IMR-90 (cell line): Measurements from ENCODE around the gene PNMA8A. TPM values are rescaled to one million over a fixed set of nuclear protein-coding genes. Genes with fewer than 3 reads are reported as not detected.
A peak's percentile ranks its signal among the peaks of the same experiment; 100 is the strongest.

Experiments used
- ATAC-seq: fragments of 200-7000 bp; cut with Tn5 transposase; 2 replicates; pipeline ENCODE4 v1.9.1; 2020; ENCODE audit warnings: low read depth, mild to moderate bottlenecking, moderate library complexity
- BruUV-seq: library from RNA; stranded (reverse); fragments of 400-500 nt; replicated peaks from 2 replicates; lab custom pipeline; 2021; lab: Mats Ljungman, UMichigan
- CTCF ChIA-PET: fragments of 300-600 bp; formaldehyde crosslinking; extraction: SDS; loops from one replicate; lab custom pipeline; 2021; ENCODE audit warnings: antibody characterized with exemption; lab: Yijun Ruan, JAX
- POLR2A ChIA-PET: fragments of 300-600 bp; sonication (Branson Sonifier 250); formaldehyde crosslinking; loops from one replicate; lab custom pipeline; 2022; ENCODE audit warnings: antibody characterized with exemption; ENCODE audit not compliant: unreplicated experiment; lab: Charles Lee
- DNase-seq: peaks from one replicate; pipeline ENCODE4 v3.0.0; 2013
- H2AFZ ChIP-seq: replicated peaks from 2 replicates; pipeline ENCODE3; 2013; ENCODE audit warnings: low read length, mild to moderate bottlenecking; ENCODE audit not compliant: poor library complexity
- H2AK5ac ChIP-seq: 2 replicates; pipeline ENCODE4 v1.6.1; 2013; ENCODE audit warnings: low read depth, low read length, inconsistent platforms
- H2AK9ac ChIP-seq: replicated peaks from 2 replicates; pipeline ENCODE3; 2013; ENCODE audit warnings: mild to moderate bottlenecking, low read depth, low read length, moderate library complexity; ENCODE audit not compliant: poor library complexity
- H2BK120ac ChIP-seq: 2 replicates; pipeline ENCODE4 v1.6.1; 2013; ENCODE audit warnings: low read depth, low read length, inconsistent platforms
- H2BK15ac ChIP-seq: 3 replicates; pipeline ENCODE4 v1.6.1; 2013; ENCODE audit warnings: low read depth, low read length, inconsistent platforms
- H2BK20ac ChIP-seq: 2 replicates; pipeline ENCODE4 v1.6.1; 2013; ENCODE audit warnings: low read depth, mild to moderate bottlenecking, inconsistent platforms, low read length, moderate library complexity
- H2BK5ac ChIP-seq: 2 replicates; pipeline ENCODE4 v1.6.1; 2013; ENCODE audit warnings: mild to moderate bottlenecking, low read depth, low read length, inconsistent platforms; ENCODE audit not compliant: poor library complexity, severe bottlenecking
- H3K14ac ChIP-seq: replicated peaks from 2 replicates; pipeline ENCODE4 v1.6.1; 2013; ENCODE audit warnings: low read depth, low read length, inconsistent platforms
- H3K18ac ChIP-seq: 2 replicates; pipeline ENCODE4 v1.6.1; 2013; ENCODE audit warnings: low read depth, low read length, control low read depth
- H3K23ac ChIP-seq: 2 replicates; pipeline ENCODE4 v1.6.1; 2013; ENCODE audit warnings: low read depth, low read length, inconsistent platforms
- H3K27ac ChIP-seq: 2 replicates; pipeline ENCODE4 v1.5.1; 2013; ENCODE audit warnings: mild to moderate bottlenecking, control low read depth, low read length; ENCODE audit not compliant: insufficient read depth
- H3K27me3 ChIP-seq: 2 replicates; pipeline ENCODE4 v1.6.1; 2013; ENCODE audit warnings: low read length; ENCODE audit not compliant: control insufficient read depth, insufficient read depth
- H3K36me3 ChIP-seq: 2 replicates; pipeline ENCODE4 v1.6.1; 2013; ENCODE audit warnings: low read length, mixed read lengths; ENCODE audit not compliant: control insufficient read depth, insufficient read depth
- H3K4ac ChIP-seq: 2 replicates; pipeline ENCODE4 v1.6.1; 2013; ENCODE audit warnings: low read depth, low read length, inconsistent platforms
- H3K4me1 ChIP-seq: 2 replicates; pipeline ENCODE4 v1.6.1; 2013; ENCODE audit warnings: low read length, mixed read lengths; ENCODE audit not compliant: control insufficient read depth, insufficient read depth
- H3K4me2 ChIP-seq: 2 replicates; pipeline ENCODE4 v1.6.1; 2013; ENCODE audit warnings: low read depth, mild to moderate bottlenecking, control low read depth, low read length, moderate library complexity
- H3K4me3 ChIP-seq: 2 replicates; pipeline ENCODE4 v1.5.1; 2013; ENCODE audit warnings: low read depth, mild to moderate bottlenecking, control low read depth, low read length, moderate library complexity; ENCODE audit not compliant: insufficient read depth
- H3K56ac ChIP-seq: 2 replicates; pipeline ENCODE4 v1.6.1; 2013; ENCODE audit warnings: low read length, inconsistent platforms; ENCODE audit not compliant: insufficient read depth; ENCODE audit errors: extremely low read depth
- H3K79me1 ChIP-seq, 2 experiments: 2 replicates each; pipeline ENCODE4 v1.6.1; 2013; ENCODE audit warnings: low read length in 2 of 2, inconsistent platforms in 1 of 2, low read depth in 1 of 2
- H3K9ac ChIP-seq: 2 replicates; pipeline ENCODE4 v1.6.1; 2013; ENCODE audit warnings: low read depth, low read length, control low read depth
- H3K9me1 ChIP-seq: 2 replicates; pipeline ENCODE4 v1.6.1; 2013; ENCODE audit warnings: low read length, inconsistent platforms; ENCODE audit not compliant: insufficient read depth
- H3K9me3 ChIP-seq: 2 replicates; pipeline ENCODE4 v1.6.1; 2013; ENCODE audit warnings: low read length; ENCODE audit not compliant: control insufficient read depth, insufficient read depth
- H4K20me1 ChIP-seq: 2 replicates; pipeline ENCODE4 v1.6.1; 2013; ENCODE audit warnings: low read length, inconsistent platforms; ENCODE audit not compliant: insufficient read depth
- H4K5ac ChIP-seq: 2 replicates; pipeline ENCODE4 v1.6.1; 2013; ENCODE audit warnings: mild to moderate bottlenecking, low read depth, low read length, control low read depth
- H4K8ac ChIP-seq, 2 experiments: 2 replicates each; pipeline ENCODE4 v1.6.1; 2013; ENCODE audit warnings: low read depth in 2 of 2, low read length in 2 of 2, control low read depth in 1 of 2, inconsistent platforms in 1 of 2
- H4K91ac ChIP-seq: 2 replicates; pipeline ENCODE4 v1.6.1; 2013; ENCODE audit warnings: low read depth, low read length, inconsistent platforms; ENCODE audit not compliant: insufficient read depth
- BHLHE40 ChIP-seq: fragments of 150-350 bp; IDR thresholded peaks from 2 replicates; pipeline ENCODE4 v1.6.1; 2016; ENCODE audit warnings: mild to moderate bottlenecking, low read depth, low read length
- CEBPB ChIP-seq: IDR thresholded peaks from 2 replicates; pipeline ENCODE4 v1.6.1; 2012; ENCODE audit warnings: low read depth, low read length, improper control_type of control experiment
- CHD1 ChIP-seq: IDR thresholded peaks from 2 replicates; pipeline ENCODE4 v1.6.1; 2012; ENCODE audit warnings: low read depth, low read length, improper control_type of control experiment
- CTCF ChIP-seq: conservative IDR thresholded peaks from 2 replicates; pipeline ENCODE4 v1.5.1; 2012; ENCODE audit warnings: mild to moderate bottlenecking, low read depth, low read length, improper control_type of control experiment
- FOS ChIP-seq: fragments of 150-350 bp; IDR thresholded peaks from 2 replicates; pipeline ENCODE4 v1.6.1; 2016; ENCODE audit warnings: low read depth, low read length
- MAFK ChIP-seq: IDR thresholded peaks from 2 replicates; pipeline ENCODE4 v1.6.1; 2012; ENCODE audit warnings: low read depth, low read length, improper control_type of control experiment
- MAZ ChIP-seq: IDR thresholded peaks from 2 replicates; pipeline ENCODE4 v1.6.1; 2012; ENCODE audit warnings: low read depth, mild to moderate bottlenecking, low read length, improper control_type of control experiment, moderate library complexity, borderline replicate concordance
- MXI1 ChIP-seq: IDR thresholded peaks from 2 replicates; pipeline ENCODE4 v1.6.1; 2012; ENCODE audit warnings: low read depth, mild to moderate bottlenecking, low read length, moderate library complexity, borderline replicate concordance
- NFE2L2 ChIP-seq: fragments of 150-350 bp; IDR thresholded peaks from 2 replicates; pipeline ENCODE4 v1.6.1; 2016; ENCODE audit warnings: low read depth, mild to moderate bottlenecking, low read length
- POLR2A ChIP-seq: IDR thresholded peaks from 2 replicates; pipeline ENCODE4 v1.6.1; 2012; ENCODE audit warnings: mild to moderate bottlenecking, low read depth, low read length
- RAD21 ChIP-seq: IDR thresholded peaks from 2 replicates; pipeline ENCODE4 v1.6.1; 2012; ENCODE audit warnings: low read length, improper control_type of control experiment
- RCOR1 ChIP-seq: IDR thresholded peaks from 2 replicates; pipeline ENCODE4 v1.6.1; 2012; ENCODE audit warnings: mild to moderate bottlenecking, low read length, improper control_type of control experiment; ENCODE audit not compliant: insufficient replicate concordance
- RFX5 ChIP-seq: IDR thresholded peaks from 2 replicates; pipeline ENCODE4 v1.8.0; 2012; ENCODE audit warnings: low read depth, mild to moderate bottlenecking, low read length, moderate library complexity
- SMC3 ChIP-seq: fragments of 150-350 bp; IDR thresholded peaks from 2 replicates; pipeline ENCODE4 v1.6.1; 2016; ENCODE audit warnings: low read depth, mild to moderate bottlenecking, antibody characterized with exemption, low read length, moderate library complexity
- USF2 ChIP-seq: fragments of 150-350 bp; IDR thresholded peaks from 2 replicates; pipeline ENCODE4 v1.6.1; 2017; ENCODE audit warnings: mild to moderate bottlenecking, antibody characterized with exemption, low read length, low read depth
- WGBS, 2 experiments: methylation state at CpG; one replicate each; pipeline versions ENCODE4 v1.1.5 to v1.1.7; 2013; ENCODE audit warnings: missing lambda C conversion rate in 2 of 2; ENCODE audit not compliant: insufficient read length in 1 of 2; ENCODE audit errors: extremely low coverage in 2 of 2; 5-methylcytosine and 5-hydroxymethylcytosine counted together
- dilution Hi-C: fragments of 300-500 bp; cut with HindIII; formaldehyde crosslinking; loops from one replicate; pipeline ENCODE4 v1.14.3; 2018; ENCODE audit warnings: low sequenced_read_pairs; ENCODE audit not compliant: unreplicated experiment
- in situ Hi-C: fragments of 300-500 bp; cut with MboI; formaldehyde crosslinking; loops from 3 replicates; pipeline ENCODE4 v1.14.3; 2019; ENCODE audit warnings: low sequenced_read_pairs, inconsistent platforms, mixed read lengths
- intact Hi-C: fragments of 100-400 bp; cut with micrococcal nuclease; formaldehyde crosslinking; loops from 2 replicates; pipeline ENCODE4 v1.10.0; 2022
- polyA plus RNA-seq, 3 experiments: library from polyadenylated mRNA; depleted of rRNA; stranded (reverse); fragments of >200 nt; gene quantifications; 2 replicates each; pipeline ENCODE4 v1.2.3, GENCODE V29; 2012; ENCODE audit warnings: low replicate concordance in 1 of 3
- total RNA-seq: library from RNA; depleted of rRNA; stranded (reverse); fragments of >200 nt; gene quantifications from 2 replicates; pipeline ENCODE4 v1.2.3, GENCODE V29; 2012
- TF ChIP-seq, protein P1 (sequence below): fragments of 150-350 bp; IDR thresholded peaks from 2 replicates; pipeline ENCODE4 v1.6.1; 2016; ENCODE audit warnings: low read depth, mild to moderate bottlenecking, low read length, moderate library complexity, borderline replicate concordance

PNMA8A gene
- total and polyA plus RNA-seq, 2 of the 4 experiments (the other 2 are of a cell fraction) = 0.77 to 0.90 TPM

DNA sequence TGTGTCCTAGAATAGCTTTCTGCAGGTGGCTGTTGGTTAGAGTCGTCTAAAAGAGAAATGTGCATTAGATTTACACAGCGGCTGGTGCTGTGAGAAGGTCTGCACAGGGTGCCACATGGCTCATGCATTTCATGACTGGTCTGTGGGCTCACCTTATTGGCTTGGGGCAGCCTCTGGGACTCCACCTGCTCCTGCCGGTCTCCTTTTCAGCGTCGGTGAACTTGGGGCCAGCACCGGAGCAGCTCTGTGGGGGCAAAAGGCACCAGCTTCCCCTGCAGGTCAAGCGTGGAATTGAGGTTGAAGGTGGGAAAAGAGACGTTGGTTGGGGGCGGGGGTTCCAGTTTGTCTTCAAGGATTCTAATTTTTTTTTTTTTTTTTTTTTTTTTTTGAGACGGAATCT, 39.5 kb downstream of the PNMA8A start:
- in situ Hi-C loops (no loop called here), intact Hi-C loops (no loop called here), dilution Hi-C loops (no loop called here)
- Histone ChIP-seq H2BK5ac (no peak overlapping the region), H2AK5ac (no peak overlapping the region), H3K36me3 (no peaks in the 10 kb centered on the region), H2BK20ac (no peak overlapping the region), H3K27me3 (peaks cover 7% of the 10 kb centered on the region; the same call in 1 of the 2 replicates), H3K27ac (no peak overlapping the region), H2AK9ac (no peak overlapping the region), H3K9ac (no peak overlapping the region), H3K79me1 (no peaks in the 10 kb centered on the region), H4K5ac (no peak overlapping the region), H4K91ac (no peak overlapping the region), H3K4me3 (no peak overlapping the region), H4K20me1 (no peaks in the 10 kb centered on the region), H3K56ac (no peak overlapping the region), H2BK120ac (no peak overlapping the region), H3K4me2 (no peak overlapping the region), H3K18ac (no peak overlapping the region), H3K9me1 (peaks cover 6% of the 10 kb centered on the region; the same call in 1 of the 2 replicates), H3K23ac (no peak overlapping the region), H3K4ac (no peak overlapping the region), H2AFZ (peak overlapping the region; percentile 21), H3K9me3 (no peaks in the 10 kb centered on the region), H3K14ac (no peak overlapping the region), H3K4me1 (no peaks in the 10 kb centered on the region), H4K8ac (no peak overlapping the region), H2BK15ac (no peak overlapping the region)
- no peak for TF ChIP-seq RFX5
- TF ChIP-seq RCOR1 = no peak
- TF ChIP-seq FOS = no peak
- no peak for TF ChIP-seq POLR2A
- TF ChIP-seq USF2 = no peak
- TF ChIP-seq NFE2L2 = no peak
- TF ChIP-seq, protein P1, sequence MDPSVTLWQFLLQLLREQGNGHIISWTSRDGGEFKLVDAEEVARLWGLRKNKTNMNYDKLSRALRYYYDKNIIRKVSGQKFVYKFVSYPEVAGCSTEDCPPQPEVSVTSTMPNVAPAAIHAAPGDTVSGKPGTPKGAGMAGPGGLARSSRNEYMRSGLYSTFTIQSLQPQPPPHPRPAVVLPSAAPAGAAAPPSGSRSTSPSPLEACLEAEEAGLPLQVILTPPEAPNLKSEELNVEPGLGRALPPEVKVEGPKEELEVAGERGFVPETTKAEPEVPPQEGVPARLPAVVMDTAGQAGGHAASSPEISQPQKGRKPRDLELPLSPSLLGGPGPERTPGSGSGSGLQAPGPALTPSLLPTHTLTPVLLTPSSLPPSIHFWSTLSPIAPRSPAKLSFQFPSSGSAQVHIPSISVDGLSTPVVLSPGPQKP = no peak
- no peak for TF ChIP-seq MAFK
- no peak for TF ChIP-seq BHLHE40
- TF ChIP-seq CTCF = no peak
- TF ChIP-seq CHD1 = no peak
- no peak for TF ChIP-seq MAZ
- no peak for TF ChIP-seq RAD21
- no peak for TF ChIP-seq CEBPB
- no peak for TF ChIP-seq SMC3
- TF ChIP-seq MXI1 = no peak
- ChIA-PET POLR2A (interaction anchor here (0.6 kb wide), 1 partner anchor 160 kb away, joined by 3 read pairs; no protein-coding TSS in a partner anchor), CTCF (no interaction called here)
- ATAC-seq (no peak), DNase-seq (no peak)
- BruUV-seq = no TSS peak
- WGBS, 2 experiments = no CpG with 5 or more reads among the region's 10 CpGs
